Stimulated activated CD4-positive, alpha-beta T cell treated with anti-CD3 and anti-CD28 coated beads, Interleukin-4, amount 100 ng/mL, for 24 hours (primary cell): ENCODE results near the gene POGLUT3.

ENCODE experiments used
- DNase-seq: peaks from one replicate; pipeline ENCODE4 v3.0.0-alpha.2; 2020

Gene POGLUT3, protein sequence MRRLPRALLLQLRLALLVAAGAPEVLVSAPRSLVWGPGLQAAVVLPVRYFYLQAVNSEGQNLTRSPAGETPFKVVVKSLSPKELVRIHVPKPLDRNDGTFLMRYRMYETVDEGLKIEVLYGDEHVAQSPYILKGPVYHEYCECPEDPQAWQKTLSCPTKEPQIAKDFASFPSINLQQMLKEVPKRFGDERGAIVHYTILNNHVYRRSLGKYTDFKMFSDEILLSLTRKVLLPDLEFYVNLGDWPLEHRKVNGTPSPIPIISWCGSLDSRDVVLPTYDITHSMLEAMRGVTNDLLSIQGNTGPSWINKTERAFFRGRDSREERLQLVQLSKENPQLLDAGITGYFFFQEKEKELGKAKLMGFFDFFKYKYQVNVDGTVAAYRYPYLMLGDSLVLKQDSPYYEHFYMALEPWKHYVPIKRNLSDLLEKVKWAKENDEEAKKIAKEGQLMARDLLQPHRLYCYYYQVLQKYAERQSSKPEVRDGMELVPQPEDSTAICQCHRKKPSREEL

DNA sequence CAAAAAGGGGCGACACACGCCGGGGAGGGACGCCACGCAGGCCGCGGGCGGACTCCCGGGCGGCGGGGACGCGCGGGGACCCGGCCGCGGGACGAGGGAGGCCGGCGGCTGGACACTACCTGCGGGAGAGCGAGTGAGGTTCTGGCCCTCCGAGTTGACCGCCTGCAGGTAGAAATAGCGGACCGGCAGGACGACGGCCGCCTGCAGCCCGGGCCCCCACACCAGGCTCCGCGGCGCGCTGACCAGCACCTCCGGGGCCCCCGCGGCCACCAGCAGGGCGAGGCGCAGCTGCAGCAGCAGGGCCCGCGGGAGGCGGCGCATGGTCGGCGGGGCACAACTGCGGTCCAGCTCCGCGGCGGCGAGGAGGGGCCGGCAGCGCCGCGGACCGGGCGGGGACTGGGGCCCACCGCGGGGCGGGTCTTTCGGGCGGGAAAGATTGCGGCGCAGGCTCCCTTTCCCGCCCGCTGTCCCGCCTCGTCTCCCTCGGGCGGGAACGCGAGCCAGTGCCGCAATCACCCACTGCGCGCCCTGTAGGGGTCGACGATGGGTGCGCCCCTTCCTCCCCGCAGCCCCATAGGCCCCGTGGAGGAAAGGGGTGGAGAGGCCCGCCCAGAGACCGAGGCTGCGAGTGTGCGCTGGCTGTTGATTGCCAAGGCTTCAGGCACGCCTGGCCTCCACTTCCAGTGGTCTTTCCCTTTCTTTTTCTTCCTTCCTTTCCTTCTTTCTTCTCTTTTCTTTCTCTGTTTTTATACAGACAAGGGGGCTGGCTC lies at the start of gene POGLUT3:
Gene POGLUT3 (minus strand): TSS at position 339 of the 770 bp plus-strand sequence. CDS start 18 bp downstream, at position 321.
- DNase-seq = peak; percentile 26

DNA sequence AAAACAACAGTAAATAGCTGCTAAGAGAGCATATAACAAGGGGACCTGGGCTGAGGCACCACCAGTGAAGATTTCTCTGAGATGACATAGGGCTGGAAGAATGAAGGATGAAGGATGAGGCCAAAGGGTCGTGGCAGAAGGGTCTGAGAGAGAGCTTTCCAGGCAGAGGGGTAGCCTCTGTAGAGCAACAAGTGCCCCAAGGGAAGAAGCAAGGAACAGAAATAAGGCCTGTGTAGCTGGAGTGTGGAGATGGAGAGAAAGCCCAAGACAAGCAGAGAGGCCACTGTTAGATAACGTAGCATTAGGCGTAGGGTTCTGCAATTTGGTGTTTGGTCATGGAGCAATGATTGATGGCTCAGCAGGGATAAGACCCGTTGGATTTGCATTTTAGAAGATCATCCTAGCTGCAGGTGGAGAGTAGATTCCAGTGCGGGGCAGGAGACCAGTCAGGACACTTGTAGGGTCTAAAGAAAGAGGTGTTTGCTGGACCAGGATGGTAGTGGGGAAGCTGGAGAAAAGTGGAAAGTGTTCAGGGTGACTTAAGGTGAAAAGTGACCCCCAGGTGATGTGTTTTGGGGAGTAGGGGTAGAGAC lies 47.8 kb upstream of the POGLUT3 start:
- no peak for DNase-seq

DNA sequence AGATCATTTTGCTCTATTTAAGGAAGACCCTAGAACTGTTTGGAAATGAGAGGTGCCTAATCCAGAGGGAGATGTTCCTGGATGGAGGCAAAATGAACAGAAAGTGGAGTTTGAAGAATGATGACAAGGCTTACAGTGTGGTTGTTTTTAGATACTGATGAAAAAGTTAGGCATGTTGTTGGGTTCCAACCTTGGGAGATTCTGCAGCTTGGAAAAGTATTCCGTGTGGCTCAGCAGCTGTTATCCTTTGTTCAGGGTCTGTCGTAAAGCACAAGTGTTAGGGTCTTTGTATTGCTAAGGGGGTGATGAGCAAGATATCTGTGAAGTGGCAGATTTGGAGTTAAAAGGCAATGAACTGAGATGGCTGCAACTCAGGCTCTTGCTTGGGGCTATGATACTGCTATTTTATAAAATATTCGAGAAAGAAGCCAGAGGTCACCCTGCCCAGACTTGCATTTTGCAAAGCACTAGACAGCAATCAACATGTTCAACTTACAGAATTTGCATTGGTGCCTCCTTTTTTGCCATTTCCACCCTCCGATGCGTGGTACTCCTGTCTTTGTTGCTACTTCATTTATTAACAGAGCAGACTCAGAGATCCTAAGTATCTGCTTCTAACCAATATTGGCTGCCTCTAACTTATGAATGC lies 45.3 kb upstream of the POGLUT3 start:
- DNase-seq = no peak

DNA sequence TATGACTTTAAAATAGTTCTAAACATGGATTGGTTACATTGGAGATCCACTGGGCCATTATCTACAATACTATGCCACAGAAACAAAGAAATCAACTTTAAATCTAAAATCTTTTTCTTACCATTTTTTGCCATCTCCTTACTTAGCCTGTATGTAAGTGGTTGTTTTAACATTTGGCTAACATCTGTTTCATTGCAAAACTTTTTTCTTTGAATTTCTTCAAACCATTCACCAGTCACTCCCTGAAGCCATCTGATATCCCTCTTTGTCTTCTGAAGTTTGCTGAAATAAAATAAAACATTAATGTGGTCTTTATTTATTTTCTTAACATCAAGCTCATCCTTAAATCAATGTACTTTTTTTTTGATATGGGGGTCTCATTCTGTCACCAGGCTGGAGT lies 43.3 kb upstream of the POGLUT3 start:
- DNase-seq = no peak

DNA sequence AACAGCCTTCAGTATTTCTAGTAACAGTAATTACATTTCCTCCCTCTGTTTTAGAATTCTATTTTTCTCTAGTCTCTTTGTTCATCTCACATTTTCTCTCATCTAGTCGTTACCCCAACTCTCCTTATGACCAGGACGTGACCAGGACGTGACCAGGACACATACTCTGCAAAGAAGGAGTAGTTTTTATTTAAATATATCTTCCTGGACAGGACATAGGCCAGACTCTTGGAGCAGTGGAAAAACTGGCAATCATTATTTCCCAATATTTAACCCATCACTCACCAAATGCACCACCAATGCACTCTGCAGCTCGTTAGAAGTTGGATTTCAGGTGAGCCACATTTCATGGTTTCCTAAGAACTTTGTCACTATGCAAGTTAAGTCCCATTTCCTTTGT lies 40.3 kb upstream of the POGLUT3 start:
- DNase-seq = no peak

DNA sequence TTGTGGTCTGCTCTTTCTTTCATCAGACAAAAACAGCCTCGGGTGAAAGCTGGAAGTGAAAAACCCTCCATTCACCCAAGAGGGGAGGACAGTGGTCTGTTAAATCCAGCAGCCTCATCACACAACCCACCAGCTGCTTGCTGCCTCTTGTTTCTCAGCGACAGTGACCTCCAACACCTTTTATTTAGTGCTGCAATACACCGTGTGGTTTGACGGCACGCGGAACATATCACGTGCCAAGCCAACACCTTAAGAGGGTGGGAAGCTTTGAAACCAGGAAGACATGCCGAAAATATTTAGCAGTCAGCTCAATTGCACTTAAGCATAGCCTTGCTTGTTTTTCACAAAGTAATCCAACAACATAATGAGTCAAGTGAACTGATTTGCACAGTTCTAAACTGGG lies 39.8 kb upstream of the POGLUT3 start:
- DNase-seq = no peak

DNA sequence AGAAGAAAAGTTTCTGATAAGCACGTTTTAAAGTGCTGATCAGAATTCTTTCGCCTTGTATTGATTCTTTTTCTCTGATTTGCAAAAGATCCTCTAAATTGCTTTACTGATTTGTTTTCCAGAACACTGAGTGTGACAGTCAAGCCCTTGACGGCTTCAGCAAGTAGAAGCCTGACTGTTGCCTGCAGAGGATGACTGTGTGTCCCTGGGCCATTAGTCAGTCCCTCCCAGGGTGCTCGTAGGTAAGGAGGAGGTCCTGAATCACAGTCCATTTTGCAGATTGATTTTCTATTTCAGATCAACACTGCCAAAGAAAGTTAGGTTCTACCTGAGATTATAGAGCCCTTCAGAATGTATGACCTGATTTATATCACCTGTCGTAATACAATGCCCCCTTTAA lies 38.6 kb upstream of the POGLUT3 start:
- no peak for DNase-seq

DNA sequence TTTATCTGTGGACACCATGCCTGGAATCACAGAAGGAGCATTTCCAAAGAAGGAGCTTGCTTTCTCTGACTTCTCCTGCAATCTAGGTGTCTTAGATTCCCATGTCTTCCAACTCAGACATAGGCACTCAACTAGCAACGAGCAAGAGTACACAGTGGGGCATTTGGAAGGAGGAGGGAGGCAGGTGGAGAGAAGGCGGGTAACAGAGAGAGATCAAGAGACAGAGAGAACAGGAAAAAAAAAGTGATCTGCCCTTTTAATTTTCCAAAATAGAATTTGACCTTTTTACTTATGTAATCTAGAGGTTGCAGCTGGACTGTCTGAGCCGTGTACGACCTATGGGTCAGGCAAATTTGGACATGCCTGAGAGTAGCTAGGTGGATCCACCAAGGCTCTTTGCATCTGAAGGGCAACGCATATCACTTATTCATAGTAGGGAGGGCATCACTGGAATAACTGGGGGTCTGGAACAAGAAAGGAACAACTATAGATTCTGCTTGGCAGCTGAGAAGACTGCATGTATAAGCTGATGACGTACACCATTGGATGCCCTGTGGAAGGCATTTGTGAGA lies 37.3 kb upstream of the POGLUT3 start:
- no peak for DNase-seq

DNA sequence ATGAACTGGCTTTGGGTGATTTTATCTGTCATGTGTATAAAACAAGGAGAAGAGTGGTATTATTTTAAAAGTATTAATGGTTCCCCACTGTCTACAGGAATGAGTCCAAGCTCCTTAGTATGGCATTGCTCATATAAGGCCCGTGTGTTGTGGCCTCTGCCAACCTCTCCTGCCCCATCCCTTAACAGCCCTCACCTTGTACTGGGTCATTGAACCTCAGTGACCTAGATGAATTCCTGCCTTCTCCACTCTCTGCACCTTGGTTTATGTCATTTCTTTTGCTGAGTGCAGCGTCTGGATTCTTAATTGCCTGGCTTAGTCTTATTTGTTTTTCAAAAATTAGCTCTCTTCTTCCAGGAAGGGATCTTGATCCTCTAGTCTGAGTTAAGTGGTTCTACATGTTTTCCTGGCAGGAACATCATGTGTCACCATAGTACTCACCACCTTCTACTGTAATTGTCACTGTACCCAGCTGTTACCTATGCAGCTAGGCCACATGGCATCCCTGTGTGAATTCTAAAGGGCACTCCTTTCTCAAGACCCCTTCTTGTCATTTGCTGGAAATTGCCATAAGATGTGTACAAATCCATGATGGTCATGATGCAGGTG lies 36.2 kb upstream of the POGLUT3 start:
- no peak for DNase-seq

DNA sequence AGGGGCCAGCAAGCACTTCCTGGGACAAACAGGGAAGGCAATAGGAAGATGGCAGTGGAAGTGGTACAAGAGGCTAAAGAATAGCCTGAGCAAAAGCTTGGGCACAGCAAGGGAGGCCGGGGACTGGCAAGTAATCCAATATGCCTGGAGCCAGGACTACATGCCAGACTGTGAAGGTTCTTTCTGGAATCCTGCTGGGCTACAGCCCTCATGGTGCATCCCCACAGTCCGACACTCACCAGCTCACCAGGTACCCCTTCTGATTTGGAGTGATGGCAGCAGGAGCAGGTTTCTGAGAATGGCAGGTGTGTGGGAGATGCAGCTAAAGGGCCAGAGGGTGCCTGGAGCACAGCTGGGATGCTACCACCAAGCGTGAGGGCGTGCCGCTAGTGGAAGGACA lies 32.2 kb upstream of the POGLUT3 start:
- no peak for DNase-seq

DNA sequence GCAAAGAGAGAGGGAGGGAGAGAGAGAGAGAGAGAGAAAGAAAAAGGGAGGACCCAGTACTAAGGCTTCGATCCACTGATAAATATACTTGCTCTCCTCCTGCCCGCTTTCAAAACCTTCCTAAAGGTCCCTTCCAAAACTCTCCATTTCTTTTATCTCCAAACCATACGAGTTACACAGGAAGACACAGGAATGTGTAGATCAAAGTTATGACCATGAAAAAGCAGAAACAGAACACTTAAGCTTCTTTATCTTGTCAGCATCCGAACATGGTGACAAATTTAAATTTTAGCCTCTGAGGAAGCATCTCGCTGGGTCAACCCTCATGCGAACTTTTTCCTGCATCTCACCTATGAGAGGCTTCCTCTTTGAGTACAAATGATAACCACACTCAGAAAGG lies 29.2 kb upstream of the POGLUT3 start:
- no peak for DNase-seq

DNA sequence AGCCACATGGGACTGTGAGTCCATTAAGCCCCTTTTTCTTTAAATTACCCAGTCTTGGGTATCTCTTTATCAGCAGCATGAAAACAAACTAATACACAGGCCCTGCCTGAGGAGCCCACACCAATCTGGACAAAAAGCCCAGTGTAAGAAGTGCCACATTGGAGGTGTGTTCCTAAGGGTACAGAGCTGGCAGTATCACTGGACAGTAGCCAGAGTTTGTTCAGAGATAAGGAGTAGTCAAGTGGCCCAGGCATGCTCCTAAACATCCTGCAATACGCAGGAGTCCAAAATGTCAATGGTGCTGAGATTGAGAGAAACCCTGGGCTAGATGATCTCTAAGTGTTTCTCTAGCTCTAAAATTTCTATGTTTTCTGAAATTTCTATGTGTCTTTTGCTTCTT lies 27.0 kb upstream of the POGLUT3 start:
- no peak for DNase-seq

DNA sequence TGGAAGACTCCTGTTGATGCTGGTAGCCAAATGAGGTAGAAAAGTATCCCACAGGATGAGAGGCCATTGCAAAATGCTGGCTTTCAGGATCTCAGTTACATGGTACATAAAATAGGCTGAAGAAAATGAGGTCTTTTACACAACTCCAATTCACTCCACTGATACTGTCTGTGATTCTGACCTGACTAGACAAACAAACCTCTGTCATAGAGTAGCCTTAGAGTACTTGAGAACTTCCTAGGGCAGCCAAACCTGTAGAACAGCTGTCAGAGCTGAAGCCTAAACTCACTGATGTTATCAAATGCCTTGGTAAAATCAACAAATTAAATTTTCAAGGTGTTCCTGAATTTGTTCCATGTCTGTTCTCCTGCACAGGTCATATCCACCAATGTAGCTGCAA lies 26.2 kb upstream of the POGLUT3 start:
- DNase-seq = no peak

DNA sequence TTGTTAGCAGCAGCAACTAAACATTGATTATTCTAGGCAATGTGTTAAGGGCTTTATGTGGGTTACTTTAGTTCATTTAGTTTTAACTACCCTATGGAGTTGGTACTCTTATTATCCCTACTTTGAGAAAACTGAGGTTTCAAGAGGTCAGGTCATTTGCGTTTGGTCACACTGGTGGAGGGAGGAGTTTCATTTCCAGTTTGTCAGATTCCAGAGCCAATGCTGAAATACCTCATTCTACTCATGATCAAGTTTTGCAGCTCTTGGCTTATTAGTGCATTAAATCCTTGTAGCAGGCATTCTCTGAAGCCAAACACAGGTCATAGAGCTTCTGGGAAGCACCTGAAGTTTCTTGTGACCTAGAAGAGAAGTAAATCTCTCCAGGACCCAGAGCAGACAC lies 24.1 kb upstream of the POGLUT3 start:
- no peak for DNase-seq

DNA sequence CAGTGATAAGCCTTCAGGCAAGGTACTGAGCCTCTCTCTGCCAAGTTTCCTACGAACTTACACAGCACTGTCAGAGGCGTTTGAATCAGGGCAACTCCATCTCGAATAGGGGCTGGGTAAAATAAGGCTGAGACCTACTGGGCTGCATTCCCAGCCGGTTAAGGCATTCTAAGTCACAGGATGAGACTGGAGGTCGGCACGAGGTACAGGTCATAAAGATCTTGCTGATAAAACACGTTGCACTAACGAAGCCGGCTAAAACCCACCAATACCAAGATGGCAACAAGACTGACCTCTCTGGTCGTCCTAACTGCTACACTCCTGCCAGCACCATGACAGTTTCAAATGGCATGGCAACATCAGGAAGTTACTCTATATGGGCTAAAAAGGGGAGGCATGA lies 20.4 kb upstream of the POGLUT3 start:
- DNase-seq = no peak

DNA sequence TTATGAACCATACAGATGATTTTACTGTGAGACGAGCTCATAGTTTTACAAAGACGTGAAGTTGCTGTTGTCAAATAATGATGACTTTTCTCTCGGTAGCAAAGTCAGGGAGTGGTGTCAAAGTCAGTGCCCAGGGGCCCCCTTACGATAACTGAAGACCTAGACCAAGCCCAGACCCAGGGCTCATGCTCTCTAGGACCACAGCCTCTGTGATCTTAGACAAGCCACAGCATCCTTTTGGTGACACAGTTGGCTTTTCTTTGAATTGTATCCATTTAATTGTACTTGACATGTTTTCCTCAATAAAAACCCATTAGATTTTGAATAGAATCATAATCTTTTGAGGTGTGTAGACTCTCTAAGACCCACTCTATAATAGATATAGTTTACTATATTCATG lies 17.9 kb upstream of the POGLUT3 start:
- no peak for DNase-seq

DNA sequence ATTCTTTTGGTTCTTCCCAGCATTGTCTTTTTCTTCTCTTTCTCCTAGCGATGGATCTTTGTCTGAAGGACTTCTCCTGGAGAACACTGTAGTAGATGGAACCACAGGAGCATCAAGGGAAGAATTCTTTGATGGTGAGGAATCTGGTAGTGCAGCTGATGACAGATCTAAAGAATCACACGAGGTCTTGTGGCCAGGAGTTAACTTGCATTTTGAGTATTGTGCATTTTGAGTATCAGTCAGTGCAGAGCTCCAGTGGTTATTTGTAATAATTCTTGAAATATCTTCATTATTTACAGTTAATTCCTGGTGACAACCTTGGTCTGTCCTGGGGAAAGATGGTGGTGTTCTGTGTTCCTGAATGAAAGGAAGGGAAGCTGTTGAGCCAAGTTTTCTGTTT lies 14.5 kb upstream of the POGLUT3 start:
- DNase-seq = no peak

DNA sequence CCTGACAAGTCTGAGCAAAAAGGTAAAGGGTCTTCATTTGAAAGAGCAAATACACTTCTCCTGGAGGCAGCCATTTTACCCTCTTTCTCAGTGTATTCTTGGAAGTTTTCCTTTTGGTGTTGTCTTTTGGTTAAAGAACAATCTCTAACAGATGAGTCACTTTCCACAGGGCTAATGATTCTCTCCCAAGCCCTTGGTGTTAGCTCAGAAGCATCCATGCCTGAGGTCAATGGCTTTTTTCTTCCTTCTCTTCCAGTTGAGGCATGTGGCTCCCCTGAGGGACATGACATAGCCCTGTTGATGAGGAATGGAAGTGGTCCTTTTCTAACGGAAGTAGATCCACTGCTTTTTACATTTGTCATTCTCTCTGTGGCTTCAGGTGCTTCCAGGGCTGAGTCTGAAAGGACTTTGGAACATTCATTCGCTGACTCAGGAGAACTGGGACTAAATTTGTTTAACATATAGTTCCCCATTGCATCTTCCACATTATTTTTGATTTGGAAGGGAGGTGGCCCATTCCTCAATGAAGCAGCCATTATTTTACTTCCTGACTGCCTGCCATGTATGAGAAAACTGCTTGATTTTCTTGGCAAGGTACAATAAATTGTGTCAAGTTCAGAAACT lies 13.8 kb upstream of the POGLUT3 start:
- no peak for DNase-seq

DNA sequence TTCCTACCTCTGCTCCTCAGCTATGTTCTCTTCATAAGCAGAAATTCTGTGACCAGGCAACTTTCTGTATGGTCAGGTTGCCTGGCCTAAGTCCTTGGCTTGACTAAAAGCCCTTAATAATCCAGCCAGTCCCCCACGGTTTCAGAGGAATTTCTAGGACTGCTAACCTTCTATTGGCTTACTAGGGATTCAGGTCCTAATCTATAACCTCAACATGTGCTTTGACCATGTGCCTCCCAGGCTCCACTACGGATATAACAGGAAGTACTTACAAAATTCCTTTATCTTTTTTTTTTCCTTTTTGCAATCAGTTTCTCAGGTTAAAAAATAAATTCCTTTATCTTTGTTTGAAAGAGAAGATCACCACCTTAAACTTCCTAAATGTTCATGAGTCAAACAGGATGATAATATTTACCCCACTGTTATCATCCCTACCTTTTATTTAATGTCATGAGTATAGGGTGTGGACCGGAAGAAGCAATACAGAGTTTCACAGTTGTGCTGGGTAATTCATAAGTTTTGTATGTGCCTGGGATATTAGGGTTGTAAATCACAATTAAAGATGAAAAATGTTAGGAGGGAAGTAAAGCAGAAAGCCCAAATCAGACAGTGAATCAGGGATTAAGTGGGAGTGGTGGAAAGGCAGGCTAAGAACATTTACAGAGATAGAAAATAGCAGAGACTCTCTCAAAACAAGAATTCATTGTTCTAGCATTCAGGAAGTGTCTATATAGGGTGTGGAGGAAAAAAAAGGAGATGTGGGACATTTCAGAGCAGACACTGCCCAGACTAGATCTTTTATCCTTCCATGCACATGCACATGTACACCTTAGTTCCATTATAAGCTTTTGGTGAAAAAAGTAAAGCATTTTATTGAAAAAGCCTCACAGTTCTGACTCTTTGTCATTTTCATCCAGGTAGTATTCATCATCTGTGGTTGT lies 10.7 kb upstream of the POGLUT3 start:
- DNase-seq = no peak

DNA sequence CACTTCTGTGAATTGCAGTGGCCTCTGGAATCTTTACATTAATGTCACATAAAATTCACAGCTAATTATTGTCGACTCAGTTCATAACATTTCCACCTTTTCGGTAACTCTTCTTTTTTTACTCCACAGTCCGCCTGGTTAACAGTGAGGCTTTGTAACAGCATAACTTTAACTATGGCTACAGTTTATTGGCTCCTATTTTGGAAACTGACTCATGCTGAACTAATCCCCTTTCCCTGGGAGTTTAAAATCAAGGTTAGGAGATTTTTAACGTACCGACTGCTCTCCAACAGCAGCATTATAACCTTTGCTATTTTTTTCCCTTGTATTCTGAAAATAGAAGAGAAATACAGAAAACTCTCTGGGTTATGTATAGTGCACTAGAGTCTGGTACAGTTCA lies 3.2 kb upstream of the POGLUT3 start:
- no peak for DNase-seq

DNA sequence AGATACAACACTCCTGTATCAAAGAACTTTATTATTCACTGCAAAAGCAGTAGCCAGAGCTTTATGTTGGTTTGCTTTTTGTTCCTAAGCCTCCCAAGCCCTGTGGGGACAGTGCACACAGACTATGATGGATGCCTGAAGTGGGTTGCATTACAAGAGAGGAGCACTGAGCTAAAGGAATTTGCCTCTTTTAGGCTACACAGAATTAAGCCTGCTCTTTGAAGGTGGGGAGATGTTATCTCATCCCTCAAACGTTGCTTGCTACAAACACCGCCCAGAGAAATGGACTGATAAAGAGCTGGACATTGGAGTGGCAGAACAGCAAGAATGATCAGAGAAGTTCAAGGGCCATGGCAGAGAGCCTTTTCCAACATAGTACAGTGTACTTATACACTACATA lies 2.5 kb upstream of the POGLUT3 start:
- no peak for DNase-seq
